GM23338 (cell line): ENCODE data around the gene TRA2B.

Source experiments
- CREB1 ChIP-seq: fragments of 250-450 bp; sonication (Bioruptor Pico); IDR thresholded peaks from 2 replicates; pipeline ENCODE4 v1.5.0; 2020; ENCODE audit warnings: low read depth, mild to moderate bottlenecking, moderate library complexity
- CTCF ChIP-seq, 2 experiments: fragments of 200-600 bp in 1 of 2; sonication (generic) in 1 of 2; conservative IDR thresholded peaks; 2 replicates each; pipeline versions ENCODE4 v1.5.1 to v1.6.1; 2016 to 2017; ENCODE audit warnings: antibody characterized with exemption in 2 of 2, low read depth in 2 of 2, mild to moderate bottlenecking in 2 of 2, moderate library complexity in 1 of 2
- EZH2 ChIP-seq: fragments of 200-600 bp; sonication (generic); IDR thresholded peaks from one replicate; pipeline ENCODE4 v1.8.0; 2017; ENCODE audit warnings: antibody characterized with exemption, mild to moderate bottlenecking, low read depth; ENCODE audit not compliant: unreplicated experiment
- REST ChIP-seq: IDR thresholded peaks from one replicate; pipeline ENCODE4 v1.6.1; 2018; ENCODE audit warnings: antibody characterized with exemption; ENCODE audit not compliant: unreplicated experiment
- STAT1 ChIP-seq: IDR thresholded peaks from one replicate; pipeline ENCODE4 v1.6.1; 2016; ENCODE audit warnings: antibody characterized with exemption; ENCODE audit not compliant: unreplicated experiment
- ZNF114 ChIP-seq: fragments of 250-450 bp; sonication (Bioruptor Pico); IDR thresholded peaks from 2 replicates; pipeline ENCODE4 v1.5.0; 2020; ENCODE audit warnings: mild to moderate bottlenecking, moderate library complexity

- TF ChIP-seq CTCF (conservative IDR thresholded peaks at IDR 0.05; ENCODE audit: low read depth in 2 of 2), result no peak
- TF ChIP-seq REST, result no peak
- no peak for TF ChIP-seq EZH2
- TF ChIP-seq ZNF114 (CRISPR knock-in tag), result no peak
- TF ChIP-seq STAT1, result no peak
- TF ChIP-seq CREB1, result no peak
Observed at GRCh38 chr3:185874119-185874518, 63.7 kb downstream of the TRA2B start.
